HL-60 (cell line): ENCODE results near the gene GIPC1.

ENCODE experiments used
- GABPA ChIP-seq: IDR thresholded peaks from 2 replicates; pipeline ENCODE4 v1.6.1; 2012; ENCODE audit warnings: low read depth
- TF ChIP-seq, protein P1 (sequence below): IDR thresholded peaks from one replicate; pipeline ENCODE4 v1.5.1; 2011; ENCODE audit warnings: low read length, control low read depth, inconsistent platforms; ENCODE audit not compliant: insufficient read depth
- TF ChIP-seq, protein P2 (sequence below): IDR thresholded peaks from 2 replicates; pipeline ENCODE4 v1.6.1; 2012; ENCODE audit warnings: low read depth; ENCODE audit not compliant: insufficient replicate concordance

DNA sequence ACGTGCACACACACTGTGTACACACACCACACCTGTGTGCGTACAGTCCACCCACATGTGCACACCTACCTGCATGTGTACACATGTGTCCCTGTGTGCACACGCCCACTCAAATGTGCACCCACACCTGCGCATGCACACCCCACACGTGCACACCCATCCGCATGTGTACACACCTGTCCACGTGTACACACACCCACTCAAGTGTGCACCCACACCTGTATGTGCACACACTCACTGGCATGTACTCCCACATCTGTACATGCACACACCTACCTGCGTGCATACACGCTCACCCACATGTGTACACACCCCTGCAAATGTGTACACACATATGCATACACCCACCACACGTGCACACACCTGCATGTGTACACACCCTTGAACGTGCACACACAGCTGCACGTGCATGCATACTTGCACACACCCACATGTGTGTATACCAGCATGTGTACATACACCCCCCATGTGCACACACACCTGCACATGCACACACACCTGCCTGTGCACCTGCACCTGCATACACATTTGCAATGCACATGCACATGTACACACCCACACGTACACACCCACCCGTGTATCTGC lies 52.2 kb downstream of the GIPC1 start:
- TF ChIP-seq, protein P1, sequence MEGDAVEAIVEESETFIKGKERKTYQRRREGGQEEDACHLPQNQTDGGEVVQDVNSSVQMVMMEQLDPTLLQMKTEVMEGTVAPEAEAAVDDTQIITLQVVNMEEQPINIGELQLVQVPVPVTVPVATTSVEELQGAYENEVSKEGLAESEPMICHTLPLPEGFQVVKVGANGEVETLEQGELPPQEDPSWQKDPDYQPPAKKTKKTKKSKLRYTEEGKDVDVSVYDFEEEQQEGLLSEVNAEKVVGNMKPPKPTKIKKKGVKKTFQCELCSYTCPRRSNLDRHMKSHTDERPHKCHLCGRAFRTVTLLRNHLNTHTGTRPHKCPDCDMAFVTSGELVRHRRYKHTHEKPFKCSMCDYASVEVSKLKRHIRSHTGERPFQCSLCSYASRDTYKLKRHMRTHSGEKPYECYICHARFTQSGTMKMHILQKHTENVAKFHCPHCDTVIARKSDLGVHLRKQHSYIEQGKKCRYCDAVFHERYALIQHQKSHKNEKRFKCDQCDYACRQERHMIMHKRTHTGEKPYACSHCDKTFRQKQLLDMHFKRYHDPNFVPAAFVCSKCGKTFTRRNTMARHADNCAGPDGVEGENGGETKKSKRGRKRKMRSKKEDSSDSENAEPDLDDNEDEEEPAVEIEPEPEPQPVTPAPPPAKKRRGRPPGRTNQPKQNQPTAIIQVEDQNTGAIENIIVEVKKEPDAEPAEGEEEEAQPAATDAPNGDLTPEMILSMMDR: no peak
- TF ChIP-seq, protein P2, sequence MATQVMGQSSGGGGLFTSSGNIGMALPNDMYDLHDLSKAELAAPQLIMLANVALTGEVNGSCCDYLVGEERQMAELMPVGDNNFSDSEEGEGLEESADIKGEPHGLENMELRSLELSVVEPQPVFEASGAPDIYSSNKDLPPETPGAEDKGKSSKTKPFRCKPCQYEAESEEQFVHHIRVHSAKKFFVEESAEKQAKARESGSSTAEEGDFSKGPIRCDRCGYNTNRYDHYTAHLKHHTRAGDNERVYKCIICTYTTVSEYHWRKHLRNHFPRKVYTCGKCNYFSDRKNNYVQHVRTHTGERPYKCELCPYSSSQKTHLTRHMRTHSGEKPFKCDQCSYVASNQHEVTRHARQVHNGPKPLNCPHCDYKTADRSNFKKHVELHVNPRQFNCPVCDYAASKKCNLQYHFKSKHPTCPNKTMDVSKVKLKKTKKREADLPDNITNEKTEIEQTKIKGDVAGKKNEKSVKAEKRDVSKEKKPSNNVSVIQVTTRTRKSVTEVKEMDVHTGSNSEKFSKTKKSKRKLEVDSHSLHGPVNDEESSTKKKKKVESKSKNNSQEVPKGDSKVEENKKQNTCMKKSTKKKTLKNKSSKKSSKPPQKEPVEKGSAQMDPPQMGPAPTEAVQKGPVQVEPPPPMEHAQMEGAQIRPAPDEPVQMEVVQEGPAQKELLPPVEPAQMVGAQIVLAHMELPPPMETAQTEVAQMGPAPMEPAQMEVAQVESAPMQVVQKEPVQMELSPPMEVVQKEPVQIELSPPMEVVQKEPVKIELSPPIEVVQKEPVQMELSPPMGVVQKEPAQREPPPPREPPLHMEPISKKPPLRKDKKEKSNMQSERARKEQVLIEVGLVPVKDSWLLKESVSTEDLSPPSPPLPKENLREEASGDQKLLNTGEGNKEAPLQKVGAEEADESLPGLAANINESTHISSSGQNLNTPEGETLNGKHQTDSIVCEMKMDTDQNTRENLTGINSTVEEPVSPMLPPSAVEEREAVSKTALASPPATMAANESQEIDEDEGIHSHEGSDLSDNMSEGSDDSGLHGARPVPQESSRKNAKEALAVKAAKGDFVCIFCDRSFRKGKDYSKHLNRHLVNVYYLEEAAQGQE: no peak
- TF ChIP-seq GABPA: no peak
